ENCODE measurements around the gene RGS2.

RGS2 gene

GRCh38 chr1:192831706-192832355 lies 23.0 kb downstream of the RGS2 start:
- Histone ChIP-seq H4K8ac (ENCODE audit: low read depth, low read length) (no peak overlapping the region), H4K91ac (ENCODE audit: low read depth, low read length, poor library complexity) (no peak overlapping the region), H3K27ac (replicated peaks; ENCODE audit: low read length) (no peak overlapping the region), H3K4ac (ENCODE audit: low read length) (no peak overlapping the region), H3K9ac (ENCODE audit: low read depth, low read length, poor library complexity) (no peak overlapping the region), H2AFZ (ENCODE audit: low read length) (peak overlapping the region; percentile 33), H2BK5ac (ENCODE audit: low read length) (no peak overlapping the region), H2BK15ac (ENCODE audit: low read length) (no peak overlapping the region), H3K23ac (ENCODE audit: low read depth, low read length, poor library complexity) (no peak overlapping the region), H2BK120ac (ENCODE audit: low read depth, low read length) (no peak overlapping the region), H3K4me3 (ENCODE audit: low read length in 2 of 2) (no peak overlapping the region), H2BK12ac (ENCODE audit: low read length) (no peak overlapping the region), H3K36me3 (replicated peaks in 1 of 2; ENCODE audit: control insufficient read depth in 2 of 2, insufficient read depth in 2 of 2, low read length in 2 of 2) (no peaks in the 10 kb centered on the region), H3K18ac (ENCODE audit: low read length) (no peak overlapping the region), H3K9me3 (replicated peaks in 1 of 2; ENCODE audit: control insufficient read depth in 2 of 2, insufficient read depth in 1 of 2, low read depth in 1 of 2, low read length in 2 of 2) (no peaks in the 10 kb centered on the region), H3K4me1 (ENCODE audit: control insufficient read depth in 2 of 2, insufficient read depth in 1 of 2, low read depth in 1 of 2, low read length in 2 of 2) (peaks cover 0 to 13% of the 10 kb centered on the region in 2 donors), H3K79me1 (ENCODE audit: low read depth, low read length) (no peaks in the 10 kb centered on the region), H3K14ac (ENCODE audit: low read length) (no peak overlapping the region), H3K4me2 (ENCODE audit: insufficient read depth, low read length, poor library complexity, severe bottlenecking) (no peak overlapping the region), H2AK5ac (ENCODE audit: low read depth, low read length) (no peak overlapping the region), H3K27me3 (ENCODE audit: control insufficient read depth in 3 of 3, insufficient read depth in 3 of 3, low read depth in 1 of 3, low read length in 3 of 3) (no peaks in the 10 kb centered on the region)
- no CpG with 5 or more reads among the region's 5 CpGs for WGBS, 2 donors (ENCODE audit: extremely low coverage in 2 of 2, insufficient read length in 2 of 2, insufficient replicate concordance in 1 of 2)
- DNase-seq (ENCODE audit: low spot score) = no peak

GRCh38 chr1:192832492-192832891 lies 23.7 kb downstream of the RGS2 start:
- no peak overlapping the region for H2AFZ ChIP-seq (ENCODE audit: low read length)
- H3K9ac ChIP-seq (ENCODE audit: low read depth, low read length, poor library complexity) = no peak overlapping the region
- no peak overlapping the region for H3K23ac ChIP-seq (ENCODE audit: low read depth, low read length, poor library complexity)
- DNase-seq (ENCODE audit: low spot score) = no peak
- no peak overlapping the region for H3K27ac ChIP-seq (replicated peaks; ENCODE audit: low read length)
- H3K4ac ChIP-seq (ENCODE audit: low read length) = no peak overlapping the region
- H3K14ac ChIP-seq (ENCODE audit: low read length) = no peak overlapping the region
- no peak overlapping the region for H4K91ac ChIP-seq (ENCODE audit: low read depth, low read length, poor library complexity)
- no peak overlapping the region for H2BK12ac ChIP-seq (ENCODE audit: low read length)
- H3K4me2 ChIP-seq (ENCODE audit: insufficient read depth, low read length, poor library complexity, severe bottlenecking) = no peak overlapping the region
- no peak overlapping the region for H2BK5ac ChIP-seq (ENCODE audit: low read length)
- no peaks in the 10 kb centered on the region for H3K79me1 ChIP-seq (ENCODE audit: low read depth, low read length)
- H3K36me3 ChIP-seq (replicated peaks in 1 of 2; ENCODE audit: control insufficient read depth in 2 of 2, insufficient read depth in 2 of 2, low read length in 2 of 2) = no peaks in the 10 kb centered on the region
- H2BK120ac ChIP-seq (ENCODE audit: low read depth, low read length) = no peak overlapping the region
- no peak overlapping the region for H4K8ac ChIP-seq (ENCODE audit: low read depth, low read length)
- H3K4me1 ChIP-seq (ENCODE audit: control insufficient read depth in 2 of 2, insufficient read depth in 1 of 2, low read depth in 1 of 2, low read length in 2 of 2) = peaks cover 0 to 8% of the 10 kb centered on the region in 2 donors
- H3K9me3 ChIP-seq (replicated peaks in 1 of 2; ENCODE audit: control insufficient read depth in 2 of 2, insufficient read depth in 1 of 2, low read depth in 1 of 2, low read length in 2 of 2) = no peaks in the 10 kb centered on the region
- no peak overlapping the region for H3K18ac ChIP-seq (ENCODE audit: low read length)
- H3K4me3 ChIP-seq (ENCODE audit: low read length in 2 of 2) = no peak overlapping the region
- no peak overlapping the region for H2BK15ac ChIP-seq (ENCODE audit: low read length)
- H3K27me3 ChIP-seq (ENCODE audit: control insufficient read depth in 3 of 3, insufficient read depth in 3 of 3, low read depth in 1 of 3, low read length in 3 of 3) = no peaks in the 10 kb centered on the region
- H2AK5ac ChIP-seq (ENCODE audit: low read depth, low read length) = no peak overlapping the region

DNA sequence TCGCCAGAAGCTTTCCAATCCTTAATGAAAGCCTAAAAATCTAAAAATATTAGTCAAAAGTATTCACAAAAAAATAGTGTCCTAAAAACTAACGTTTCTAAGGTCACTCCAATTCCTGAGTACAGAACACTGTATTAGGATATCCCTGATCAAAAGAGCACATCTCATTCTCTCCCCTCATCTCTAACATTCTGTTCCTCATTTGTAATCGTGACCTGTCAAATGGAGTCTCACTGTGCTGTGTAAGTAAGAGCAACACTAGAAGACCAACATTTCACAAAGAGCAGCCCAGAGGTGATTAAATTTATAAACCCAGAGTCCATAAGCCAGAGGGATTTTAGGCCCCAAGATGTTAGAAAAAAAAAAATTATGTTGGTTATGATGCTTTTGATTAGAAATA lies 26.3 kb downstream of the RGS2 start:
- no peak overlapping the region for H3K4ac ChIP-seq (ENCODE audit: low read length)
- H3K79me1 ChIP-seq (ENCODE audit: low read depth, low read length) = no peaks in the 10 kb centered on the region
- H3K4me3 ChIP-seq (ENCODE audit: low read length in 2 of 2) = no peak overlapping the region
- no peak overlapping the region for H3K18ac ChIP-seq (ENCODE audit: low read length)
- H3K9me3 ChIP-seq (replicated peaks in 1 of 2; ENCODE audit: control insufficient read depth in 2 of 2, insufficient read depth in 1 of 2, low read depth in 1 of 2, low read length in 2 of 2) = no peaks in the 10 kb centered on the region
- H4K91ac ChIP-seq (ENCODE audit: low read depth, low read length, poor library complexity) = no peak overlapping the region
- DNase-seq (ENCODE audit: low spot score) = no peak
- H3K23ac ChIP-seq (ENCODE audit: low read depth, low read length, poor library complexity) = no peak overlapping the region
- no peak overlapping the region for H2AK5ac ChIP-seq (ENCODE audit: low read depth, low read length)
- H2BK15ac ChIP-seq (ENCODE audit: low read length) = no peak overlapping the region
- no peak overlapping the region for H3K27ac ChIP-seq (replicated peaks; ENCODE audit: low read length)
- no peak overlapping the region for H2BK5ac ChIP-seq (ENCODE audit: low read length)
- no peak overlapping the region for H2BK12ac ChIP-seq (ENCODE audit: low read length)
- H3K9ac ChIP-seq (ENCODE audit: low read depth, low read length, poor library complexity) = no peak overlapping the region
- no peak overlapping the region for H3K4me2 ChIP-seq (ENCODE audit: insufficient read depth, low read length, poor library complexity, severe bottlenecking)
- no peaks in the 10 kb centered on the region for H3K36me3 ChIP-seq (replicated peaks in 1 of 2; ENCODE audit: control insufficient read depth in 2 of 2, insufficient read depth in 2 of 2, low read length in 2 of 2)
- H3K14ac ChIP-seq (ENCODE audit: low read length) = no peak overlapping the region
- H2AFZ ChIP-seq (ENCODE audit: low read length) = peak overlapping the region; percentile 43
- no CpG with 5 or more reads among the region's 3 CpGs for WGBS, 2 donors (ENCODE audit: extremely low coverage in 2 of 2, insufficient read length in 2 of 2, insufficient replicate concordance in 1 of 2)
- no peak overlapping the region for H4K8ac ChIP-seq (ENCODE audit: low read depth, low read length)
- no peaks in the 10 kb centered on the region for H3K27me3 ChIP-seq (ENCODE audit: control insufficient read depth in 3 of 3, insufficient read depth in 3 of 3, low read depth in 1 of 3, low read length in 3 of 3)
- peaks cover 0 to 6% of the 10 kb centered on the region in 2 donors for H3K4me1 ChIP-seq (ENCODE audit: control insufficient read depth in 2 of 2, insufficient read depth in 1 of 2, low read depth in 1 of 2, low read length in 2 of 2)
- H2BK120ac ChIP-seq (ENCODE audit: low read depth, low read length) = no peak overlapping the region

GRCh38 chr1:192839162-192840066 lies 30.6 kb downstream of the RGS2 start:
- Histone ChIP-seq H2BK5ac (ENCODE audit: low read length) (no peak overlapping the region), H4K91ac (ENCODE audit: low read depth, low read length, poor library complexity) (no peak overlapping the region), H4K8ac (ENCODE audit: low read depth, low read length) (no peak overlapping the region), H3K23ac (ENCODE audit: low read depth, low read length, poor library complexity) (no peak overlapping the region), H3K4ac (ENCODE audit: low read length) (no peak overlapping the region), H3K27ac (replicated peaks; ENCODE audit: low read length) (no peak overlapping the region), H3K36me3 (replicated peaks in 1 of 2; ENCODE audit: control insufficient read depth in 2 of 2, insufficient read depth in 2 of 2, low read length in 2 of 2) (no peaks in the 10 kb centered on the region), H2BK120ac (ENCODE audit: low read depth, low read length) (no peak overlapping the region), H3K4me3 (ENCODE audit: low read length in 2 of 2) (no peak overlapping the region), H3K9me3 (replicated peaks in 1 of 2; ENCODE audit: control insufficient read depth in 2 of 2, insufficient read depth in 1 of 2, low read depth in 1 of 2, low read length in 2 of 2) (no peaks in the 10 kb centered on the region), H2BK15ac (ENCODE audit: low read length) (no peak overlapping the region), H3K79me1 (ENCODE audit: low read depth, low read length) (no peaks in the 10 kb centered on the region), H3K4me2 (ENCODE audit: insufficient read depth, low read length, poor library complexity, severe bottlenecking) (no peak overlapping the region), H3K18ac (ENCODE audit: low read length) (no peak overlapping the region), H3K9ac (ENCODE audit: low read depth, low read length, poor library complexity) (no peak overlapping the region), H3K14ac (ENCODE audit: low read length) (no peak overlapping the region), H2AFZ (ENCODE audit: low read length) (no peak overlapping the region), H3K27me3 (ENCODE audit: control insufficient read depth in 3 of 3, insufficient read depth in 3 of 3, low read depth in 1 of 3, low read length in 3 of 3) (no peaks in the 10 kb centered on the region), H3K4me1 (ENCODE audit: control insufficient read depth in 2 of 2, insufficient read depth in 1 of 2, low read depth in 1 of 2, low read length in 2 of 2) (no peaks in the 10 kb centered on the region), H2AK5ac (ENCODE audit: low read depth, low read length) (no peak overlapping the region), H2BK12ac (ENCODE audit: low read length) (no peak overlapping the region)
- DNase-seq (ENCODE audit: low spot score) = no peak
- no CpG with 5 or more reads among the region's 9 CpGs for WGBS, 2 donors (ENCODE audit: extremely low coverage in 2 of 2, insufficient read length in 2 of 2, insufficient replicate concordance in 1 of 2)

Measured in neuronal stem cell (in vitro differentiated cells).